Measurements from ENCODE around the gene SSR2.
"Not testable (repeated sequence)": the region's sequence is repeated elsewhere in the genome, so short reads cannot be mapped to it uniquely, and the experiment has no call there.

The SSR2 gene

GRCh38 chr1:156045076-156045475, 24.3 kb upstream of the SSR2 start:
- no peak for DNase-seq

DNA sequence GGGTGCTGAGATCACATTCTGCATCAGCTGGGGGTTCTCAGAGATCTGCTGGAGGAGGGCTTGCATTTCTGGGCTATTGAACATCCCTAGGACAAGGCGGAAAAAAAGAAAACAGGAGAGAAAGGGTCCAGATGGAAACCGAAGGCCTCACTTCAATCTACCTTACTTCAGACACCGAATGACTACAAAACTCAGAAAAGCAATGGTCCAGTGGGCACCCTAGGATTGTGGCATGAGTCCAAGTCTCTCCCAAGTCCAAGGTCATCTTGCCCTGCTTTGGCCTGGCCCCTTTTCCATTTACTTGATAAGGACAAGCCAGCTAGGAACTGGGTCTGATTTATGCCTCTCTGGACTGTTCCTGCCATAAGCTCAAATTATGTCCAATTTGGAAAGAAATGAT, 22.1 kb upstream of the SSR2 start:
- no peak for DNase-seq

- not testable (repeated sequence) for DNase-seq
Observed at GRCh38 chr1:156034991-156035390, 14.2 kb upstream of the SSR2 start.

DNA sequence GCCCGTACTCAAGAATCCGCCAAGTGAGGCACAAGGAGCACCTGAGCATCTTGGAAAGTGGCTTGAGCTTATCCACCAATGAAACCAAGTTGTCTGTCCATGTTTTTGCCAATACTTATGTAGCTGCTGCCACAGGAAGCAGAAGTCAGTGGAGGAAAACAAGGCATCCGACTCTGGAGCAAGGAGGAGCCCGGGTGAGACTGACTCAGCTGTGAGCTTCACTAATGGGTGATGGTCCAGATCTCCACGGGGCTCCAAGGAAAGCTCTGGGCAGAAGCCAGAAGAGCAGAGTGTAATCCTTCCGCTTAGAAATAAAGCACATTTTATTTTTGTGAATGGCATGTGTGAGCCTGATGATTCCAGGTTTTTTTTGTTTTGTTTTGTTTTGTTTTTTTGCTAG, 12.3 kb upstream of the SSR2 start:
- DNase-seq = no peak

DNA sequence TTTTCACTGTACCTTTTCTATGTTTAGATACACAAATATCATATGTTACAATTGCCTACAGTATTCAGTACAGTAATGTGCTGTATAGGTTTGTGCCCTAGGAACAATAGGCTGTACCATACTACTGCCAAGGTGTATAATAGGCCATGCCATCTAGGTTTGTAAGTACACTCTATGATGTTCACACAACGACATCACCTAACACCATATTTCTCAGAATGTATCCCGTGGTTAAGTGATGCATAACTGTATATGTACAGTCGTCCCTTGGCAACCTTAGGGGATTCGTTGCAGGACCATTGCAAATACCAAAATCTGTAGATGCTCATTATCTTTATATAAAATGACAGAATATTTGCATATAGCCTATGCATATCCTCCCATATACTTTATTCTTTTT, 5.8 kb upstream of the SSR2 start:
- DNase-seq = no peak

DNA sequence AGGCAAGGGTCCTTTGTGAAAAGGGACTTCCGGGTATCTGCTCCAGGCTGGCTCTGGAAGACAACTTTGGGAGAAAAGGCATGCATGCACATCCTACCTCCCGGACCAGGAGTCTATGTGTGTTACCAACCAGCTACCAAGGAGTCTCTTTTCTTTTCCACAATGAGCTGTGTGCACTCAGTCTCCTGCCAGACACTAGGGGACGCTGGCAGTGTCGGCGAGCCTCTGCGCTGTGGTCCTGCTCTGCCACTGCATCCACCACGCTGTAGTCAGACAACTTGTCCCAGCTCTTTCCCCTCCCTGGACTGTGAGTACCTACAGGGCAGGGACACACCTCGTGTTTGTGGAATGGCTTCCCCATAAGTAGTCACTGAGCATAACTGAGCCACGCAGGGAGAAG, 5.1 kb upstream of the SSR2 start:
- no peak for DNase-seq

- DNase-seq = no peak
Observed at GRCh38 chr1:156024801-156025200, 4.0 kb upstream of the SSR2 start.

DNA sequence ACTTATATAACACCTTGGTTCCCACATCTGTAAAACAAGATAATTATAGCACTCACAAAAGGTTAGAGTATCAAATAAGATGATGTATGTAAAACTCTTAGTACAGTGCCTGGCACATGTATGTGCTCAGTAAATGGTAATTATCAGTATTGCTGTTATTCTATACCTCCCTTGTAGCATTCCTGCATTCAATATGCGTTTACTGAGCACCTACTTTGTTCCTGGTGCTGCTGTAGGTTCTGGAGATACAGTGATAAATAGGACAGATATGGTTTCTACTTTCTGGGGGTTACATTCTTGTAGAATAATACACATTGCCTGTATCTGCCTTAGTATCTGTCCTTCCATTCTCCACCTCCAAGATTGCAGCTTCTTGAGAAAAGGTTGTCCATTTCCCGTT, 1.2 kb upstream of the SSR2 start:
- no peak for DNase-seq

DNA sequence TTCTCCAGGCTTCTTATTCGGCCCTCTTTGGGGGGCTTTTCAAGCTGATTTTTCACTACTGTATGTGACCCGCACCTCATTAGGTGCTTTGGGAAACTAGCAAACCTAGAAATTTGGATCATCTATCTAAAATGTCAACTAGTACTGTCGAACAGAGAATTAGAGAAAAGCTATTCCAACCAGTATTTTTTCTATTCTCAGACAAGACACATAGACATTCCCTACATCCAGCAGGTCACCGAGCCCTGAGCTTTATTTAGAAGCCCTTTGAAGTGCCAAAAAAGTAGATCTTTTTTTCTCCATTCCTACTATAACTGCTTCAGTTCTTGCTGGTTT, 310 bp upstream of the SSR2 start:
- DNase-seq = no peak

- DNase-seq = no peak
Observed at GRCh38 chr1:156019946-156020292, 832 bp downstream of the SSR2 start.

DNA sequence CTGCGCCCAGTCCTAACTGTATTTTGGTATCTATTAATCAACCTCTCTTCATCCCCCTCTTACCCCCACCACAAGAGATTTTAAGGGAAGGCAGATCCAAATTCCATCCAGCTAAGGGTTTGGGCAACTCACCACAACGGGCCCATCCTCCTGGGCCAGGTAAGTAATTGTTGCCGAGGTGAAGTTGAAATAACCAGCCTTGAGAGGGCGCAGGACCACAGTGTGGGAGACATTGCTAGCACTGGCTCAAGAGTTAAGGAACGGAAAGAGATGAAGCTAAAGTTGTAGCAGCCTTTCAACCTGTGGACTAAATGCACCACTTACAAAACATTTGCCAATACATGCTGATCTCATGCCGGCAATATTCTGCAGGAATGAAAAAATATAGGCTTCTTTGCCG, 5.9 kb downstream of the SSR2 start:
- DNase-seq = no peak

DNA sequence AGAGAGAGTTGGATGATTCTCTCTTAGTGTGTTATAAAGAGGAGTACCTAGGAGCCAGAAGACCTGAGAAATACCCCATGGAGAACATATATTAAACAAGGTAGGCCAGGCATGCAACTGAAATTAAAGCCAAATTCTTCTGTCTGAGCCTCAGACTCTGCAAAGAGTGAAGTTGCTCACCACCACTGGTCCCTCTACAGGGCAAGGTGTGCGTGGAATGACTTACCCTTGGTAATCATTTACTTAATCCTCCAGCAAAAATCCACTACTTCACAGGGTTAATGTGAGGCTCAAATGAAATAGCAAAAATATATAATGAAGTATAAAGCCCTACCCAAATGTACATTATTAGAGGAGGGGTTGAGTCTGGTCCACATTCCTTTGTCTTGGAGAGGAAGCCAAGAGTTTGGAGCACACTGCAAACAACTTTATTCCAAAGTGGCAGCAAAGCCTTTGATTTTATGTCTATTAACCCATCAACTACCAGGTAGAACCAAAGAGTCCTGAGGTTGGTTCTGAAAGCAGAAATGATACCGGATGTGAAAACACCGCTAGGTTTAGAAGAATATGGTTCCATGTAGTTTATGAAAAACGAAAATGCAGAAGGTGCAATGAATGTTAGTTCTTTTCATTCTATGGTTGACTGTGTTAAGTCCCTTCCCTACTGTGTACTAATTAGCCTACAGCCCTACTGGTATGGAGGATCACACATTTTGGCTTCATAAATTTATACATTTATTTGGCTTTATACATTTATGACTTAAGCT, 8.5 kb downstream of the SSR2 start:
- no peak for DNase-seq

DNA sequence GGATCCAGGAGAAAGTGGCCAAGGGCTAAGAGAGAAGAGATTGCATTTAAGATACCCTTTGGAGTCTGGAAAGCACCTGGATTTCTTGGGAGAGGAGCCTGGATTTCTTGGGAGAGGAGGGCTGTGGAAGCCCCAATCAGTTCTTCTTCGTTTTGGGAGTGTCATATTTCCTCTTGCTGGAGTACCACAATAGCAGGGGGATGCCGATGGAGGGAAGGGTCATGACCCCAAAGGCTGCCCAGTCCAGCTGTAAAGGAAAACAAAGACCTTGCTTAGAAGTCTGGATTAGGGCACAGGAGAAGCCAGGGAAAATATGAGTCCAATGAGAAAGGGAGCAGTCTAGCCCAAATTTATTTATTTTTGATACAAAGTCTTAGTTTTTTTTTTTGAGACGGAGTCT, 11.3 kb downstream of the SSR2 start:
- DNase-seq = no peak

GRCh38 chr1:156006666-156007376, 13.9 kb downstream of the SSR2 start:
- no peak for DNase-seq

GRCh38 chr1:156004843-156005584, 15.7 kb downstream of the SSR2 start:
- no peak for DNase-seq

DNA sequence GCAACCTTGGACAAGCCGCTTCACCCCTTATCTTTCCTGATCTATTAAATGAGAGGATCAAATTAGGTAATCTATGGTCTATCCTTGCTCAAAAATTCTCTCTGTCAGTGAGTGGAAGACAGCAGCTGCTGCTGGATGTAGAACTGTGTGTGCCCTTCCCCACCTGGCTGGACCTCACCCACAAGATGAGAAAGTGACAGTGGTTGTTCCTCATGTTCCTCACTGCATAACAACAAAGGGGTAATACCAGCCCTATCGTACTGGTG, 16.9 kb downstream of the SSR2 start:
- DNase-seq = no peak

- no peak for DNase-seq
Observed at GRCh38 chr1:156002188-156002911, 18.4 kb downstream of the SSR2 start.

GRCh38 chr1:156001662-156002171, 19.0 kb downstream of the SSR2 start:
- no peak for DNase-seq

- no peak for DNase-seq
Observed at GRCh38 chr1:156001021-156001661, 19.6 kb downstream of the SSR2 start.

DNA sequence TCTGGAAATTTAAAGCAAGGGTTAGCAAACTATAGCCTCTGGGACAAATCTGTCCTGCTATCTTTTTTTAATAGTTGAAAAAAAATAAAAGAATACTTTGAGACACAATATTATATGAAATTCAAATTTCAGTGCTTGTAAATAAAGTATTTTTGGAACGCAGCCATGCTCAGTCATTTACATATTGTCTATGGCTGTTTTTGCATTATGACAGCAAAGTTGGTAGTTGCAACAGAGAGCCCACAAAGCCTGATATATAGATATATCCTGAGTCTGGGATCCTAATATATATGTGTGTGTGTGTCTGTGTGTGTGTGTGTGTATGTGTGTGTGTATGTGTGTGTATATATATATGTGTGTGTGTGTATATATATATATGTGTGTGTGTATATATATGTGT, 20.8 kb downstream of the SSR2 start:
- DNase-seq = no peak

GRCh38 chr1:155996166-155996565, 24.6 kb downstream of the SSR2 start:
- no peak for DNase-seq

- no peak for DNase-seq
Observed at GRCh38 chr1:155993595-155993994, 27.2 kb downstream of the SSR2 start.

Data from NCI-H226 (cell line).